ENCODE data around the gene GLRX. TPM values are rescaled to one million over a fixed set of nuclear protein-coding genes. Genes with fewer than 3 reads are reported as not detected.
A peak's percentile ranks its signal among the peaks of the same experiment; 100 is the strongest.

Gene GLRX
- total and polyA plus RNA-seq, 2 of the 13 experiments (the other 11 are each of a cell fraction or from before 2014, with no cell fraction given), result 63.8 to 499 TPM

GRCh38 chr5:95862671-95863382 lies 40.3 kb upstream of the GLRX start (continued):
- no peak for TF ChIP-seq ZNF761 (CRISPR knock-in tag; conservative IDR thresholded peaks at IDR 0.05)
- no peak for TF ChIP-seq MNT (IDR thresholded peaks at IDR 0.05)
- 0 out of 2 replicates have a peak, but pooled peaks have one; percentile 36 for TF ChIP-seq ZMAT3 (CRISPR knock-in tag; conservative IDR thresholded peaks at IDR 0.05)
- no peak for TF ChIP-seq ZXDC (CRISPR knock-in tag; IDR thresholded peaks at IDR 0.05)
- no peak for TF ChIP-seq ZNF484 (CRISPR knock-in tag; IDR thresholded peaks at IDR 0.05; ENCODE audit: borderline replicate concordance, low read depth)
- no peak for TF ChIP-seq MAFG (CRISPR knock-in tag; IDR thresholded peaks at IDR 0.05)
- TF ChIP-seq IRF2 (CRISPR knock-in tag; IDR thresholded peaks at IDR 0.05), result peak; percentile 71; the same call in 1 of the 2 replicates
- TF ChIP-seq KDM1A (CRISPR knock-in tag; IDR thresholded peaks at IDR 0.05), result 0 out of 2 replicates have a peak, but pooled peaks have one; percentile 24
- TF ChIP-seq ATF4 (CRISPR knock-in tag; IDR thresholded peaks at IDR 0.05), result peak in 1 of 2 experiments; percentile 88; a peak in 2 of 4 replicates
- TF ChIP-seq RCOR2 (CRISPR knock-in tag; IDR thresholded peaks at IDR 0.05), result peak; percentile 93
- no peak for TF ChIP-seq ZNF225 (CRISPR knock-in tag; IDR thresholded peaks at IDR 0.05)
- no peak for TF ChIP-seq ZNF841 (CRISPR knock-in tag; IDR thresholded peaks at IDR 0.05; ENCODE audit: borderline replicate concordance)
- no peak for TF ChIP-seq CENPT (CRISPR knock-in tag; IDR thresholded peaks at IDR 0.05; ENCODE audit: low read depth)
- peak; percentile 88 for TF ChIP-seq CREM (IDR thresholded peaks at IDR 0.05)
- no peak for TF ChIP-seq CREM (CRISPR knock-in tag; IDR thresholded peaks at IDR 0.05)
- TF ChIP-seq SMAD3 (CRISPR knock-in tag; IDR thresholded peaks at IDR 0.05), result peak; percentile 77
- no peak for TF ChIP-seq ZSCAN25 (CRISPR knock-in tag; IDR thresholded peaks at IDR 0.05)
- TF ChIP-seq ATF7 (IDR thresholded peaks at IDR 0.05), result no peak
- no peak for TF ChIP-seq ATF7 (CRISPR knock-in tag; IDR thresholded peaks at IDR 0.05)
- peak; percentile 80 for TF ChIP-seq PPARG (CRISPR knock-in tag; conservative IDR thresholded peaks at IDR 0.05)
- peak; percentile 32; the same call in 1 of the 2 replicates for TF ChIP-seq ZNF281 (CRISPR knock-in tag; IDR thresholded peaks at IDR 0.05; ENCODE audit: borderline replicate concordance)
- no peak for TF ChIP-seq FOXM1 (CRISPR knock-in tag; IDR thresholded peaks at IDR 0.05)

Data from HepG2 (cell line).